ENCODE results near the gene MAP3K10.
"Not testable (repeated sequence)": the region's sequence is repeated elsewhere in the genome, so short reads cannot be mapped to it uniquely, and the experiment has no call there.

MAP3K10 gene

GRCh38 chr19:40217934-40218890, 27.0 kb downstream of the MAP3K10 start, which contains the start of gene TTC9B:
TTC9B (minus strand) TSS chr19:40218384; CDS start chr19:40218381, 3 bp downstream.
- no peak within 1 kb of the TSS for H3K4me3 ChIP-seq (ENCODE audit: low read depth, low read length)

GRCh38 chr19:40219029-40219428, 27.8 kb downstream of the MAP3K10 start:
- not testable (repeated sequence) for DNase-seq (ENCODE audit: low read depth); H3K4me3 ChIP-seq (ENCODE audit: low read depth, low read length)

More at GRCh38 chr19:40217934-40218890, 27.0 kb downstream of the MAP3K10 start, which contains the start of gene TTC9B:
- DNase-seq (ENCODE audit: low read depth), result peak; percentile 25
- no peak for TF ChIP-seq CTCF (conservative IDR thresholded peaks at IDR 0.05; ENCODE audit: low read depth, low read length)

GRCh38 chr19:40219721-40220276, 28.6 kb downstream of the MAP3K10 start:
- no peak overlapping the region for H3K4me3 ChIP-seq (ENCODE audit: low read depth, low read length)
- peak; percentile 71 for DNase-seq (ENCODE audit: low read depth)
- no peak for TF ChIP-seq CTCF (conservative IDR thresholded peaks at IDR 0.05; ENCODE audit: low read depth, low read length)

GRCh38 chr19:40220674-40221073, 29.4 kb downstream of the MAP3K10 start:
- DNase-seq (ENCODE audit: low read depth), result no peak
- TF ChIP-seq CTCF (conservative IDR thresholded peaks at IDR 0.05; ENCODE audit: low read depth, low read length), result no peak
- H3K4me3 ChIP-seq (ENCODE audit: low read depth, low read length), result no peak overlapping the region

- peak; percentile 93 for TF ChIP-seq CTCF (conservative IDR thresholded peaks at IDR 0.05; ENCODE audit: low read depth, low read length)
- H3K4me3 ChIP-seq (ENCODE audit: low read depth, low read length), result no peak overlapping the region
These were observed 30.8 kb downstream of the MAP3K10 start for GRCh38 chr19:40221858-40222619.

GRCh38 chr19:40223135-40223822, 32.1 kb downstream of the MAP3K10 start:
- TF ChIP-seq CTCF (conservative IDR thresholded peaks at IDR 0.05; ENCODE audit: low read depth, low read length), result no peak
- no peak for DNase-seq (ENCODE audit: low read depth)
- H3K4me3 ChIP-seq (ENCODE audit: low read depth, low read length), result no peak overlapping the region

More at GRCh38 chr19:40221858-40222619, 30.8 kb downstream of the MAP3K10 start:
- peak; percentile 97 for DNase-seq (ENCODE audit: low read depth)
